Keratinocyte (primary cell): Measurements from ENCODE around the gene PPM1H. TPM values are rescaled to one million over a fixed set of nuclear protein-coding genes. Genes with fewer than 3 reads are reported as not detected.

Source experiments
- DNase-seq: peaks from one replicate; pipeline ENCODE4 v3.0.0-alpha.2; 2011; ENCODE audit warnings: low read depth, missing footprints, low spot score
- FAIRE-seq: peaks from 2 replicates; lab custom pipeline; 2011; peaks lifted over from hg19 to GRCh38; lab: Jason Lieb, UNC
- H2AFZ ChIP-seq: 2 replicates; pipeline ENCODE4 v1.6.0; 2012; ENCODE audit warnings: low read length, control low read depth, inconsistent platforms; ENCODE audit not compliant: control insufficient read depth
- H3K27ac ChIP-seq: 2 replicates; pipeline ENCODE4 v1.5.1; 2011; ENCODE audit warnings: low read length; ENCODE audit not compliant: control insufficient read depth, insufficient read depth
- H3K27me3 ChIP-seq: 3 replicates; pipeline ENCODE4 v1.6.0; 2011; ENCODE audit warnings: low read length; ENCODE audit not compliant: control insufficient read depth, insufficient read depth; ENCODE audit errors: extremely low read depth
- H3K36me3 ChIP-seq, 2 experiments: 2 replicates in 1 of 2; 3 replicates in 1 of 2; pipeline ENCODE4 v1.5.1; 2011; ENCODE audit warnings: low read length in 2 of 2, mild to moderate bottlenecking in 1 of 2; ENCODE audit not compliant: control insufficient read depth in 2 of 2, insufficient read depth in 2 of 2; ENCODE audit errors: extremely low read depth in 1 of 2
- H3K4me1 ChIP-seq: 3 replicates; pipeline ENCODE4 v1.5.1; 2011; ENCODE audit warnings: low read length; ENCODE audit not compliant: control insufficient read depth, insufficient read depth; ENCODE audit errors: extremely low read depth
- H3K4me2 ChIP-seq: 3 replicates; pipeline ENCODE4 v1.6.0; 2011; ENCODE audit warnings: low read depth, low read length; ENCODE audit not compliant: control insufficient read depth, insufficient read depth; ENCODE audit errors: extremely low read depth
- H3K4me3 ChIP-seq, 3 experiments: fragments of 200-600 bp in 1 of 3; sonication (generic) in 1 of 3; 2 replicates in 2 of 3; 3 replicates in 1 of 3; pipeline ENCODE4 v1.5.1; 2011 to 2016; ENCODE audit warnings: low read length in 3 of 3, mild to moderate bottlenecking in 3 of 3, control low read depth in 2 of 3, inconsistent platforms in 1 of 3, low read depth in 1 of 3, mixed read lengths in 1 of 3, mixed run types in 1 of 3, moderate library complexity in 1 of 3; ENCODE audit not compliant: control insufficient read depth in 2 of 3, insufficient read depth in 2 of 3; ENCODE audit errors: extremely low read depth in 1 of 3
- H3K79me2 ChIP-seq: 2 replicates; pipeline ENCODE4 v1.6.0; 2012; ENCODE audit warnings: low read length; ENCODE audit not compliant: control insufficient read depth, insufficient read depth
- H3K9ac ChIP-seq: 3 replicates; pipeline ENCODE4 v1.6.0; 2011; ENCODE audit warnings: low read length; ENCODE audit not compliant: control insufficient read depth, insufficient read depth; ENCODE audit errors: extremely low read depth
- H3K9me1 ChIP-seq: 3 replicates; pipeline ENCODE4 v1.6.0; 2011; ENCODE audit warnings: low read length; ENCODE audit not compliant: control insufficient read depth, insufficient read depth; ENCODE audit errors: extremely low read depth
- H3K9me3 ChIP-seq: 2 replicates; pipeline ENCODE4 v1.5.1; 2012; ENCODE audit warnings: low read depth, low read length; ENCODE audit not compliant: control insufficient read depth
- H4K20me1 ChIP-seq: 3 replicates; pipeline ENCODE4 v1.6.0; 2011; ENCODE audit warnings: low read length; ENCODE audit not compliant: control insufficient read depth, insufficient read depth; ENCODE audit errors: extremely low read depth
- EZH2 ChIP-seq: IDR thresholded peaks from one replicate; pipeline ENCODE4 v1.6.1; 2012; ENCODE audit warnings: inconsistent platforms, mild to moderate bottlenecking, low read length, moderate library complexity
- dilution Hi-C: fragments of 300-500 bp; cut with MboI; formaldehyde crosslinking; loops from one replicate; pipeline ENCODE4 v1.7.0; 2020; ENCODE audit warnings: low sequenced_read_pairs; ENCODE audit not compliant: extremely low pct_ligation_motif_present
- polyA plus RNA-seq, 5 experiments: library from polyadenylated mRNA; depleted of rRNA in 3 of 5; stranded (reverse) in 3 of 5; stranded (forward) in 1 of 5; unstranded in 1 of 5; fragments of >200 nt; gene quantifications; 1 replicate in 1 of 5; 2 replicates in 3 of 5; 3 replicates in 1 of 5; pipeline versions ENCODE4 v1.2.1 to v1.2.3, GENCODE V29; 2011 to 2012; ENCODE audit warnings: missing spikeins in 2 of 5, low read depth in 1 of 5, low replicate concordance in 1 of 5
- TF ChIP-seq, protein P1 (sequence below), 3 experiments: IDR thresholded peaks in 1 of 3; conservative IDR thresholded peaks in 1 of 3; optimal IDR thresholded peaks in 1 of 3; 2 replicates in 2 of 3; 3 replicates in 1 of 3; pipeline versions ENCODE3 to v1.5.1; 2011; ENCODE audit warnings: low read length in 3 of 3, mild to moderate bottlenecking in 3 of 3, moderate library complexity in 2 of 3, control low read depth in 1 of 3, inconsistent platforms in 1 of 3; ENCODE audit not compliant: insufficient read depth in 2 of 3; ENCODE audit errors: extremely low read depth in 1 of 3

Gene PPM1H
- polyA plus RNA-seq, 1 donor (not counting 4 experiments of a cell fraction or from before 2014, with no cell fraction given), result 0.09 TPM

DNA sequence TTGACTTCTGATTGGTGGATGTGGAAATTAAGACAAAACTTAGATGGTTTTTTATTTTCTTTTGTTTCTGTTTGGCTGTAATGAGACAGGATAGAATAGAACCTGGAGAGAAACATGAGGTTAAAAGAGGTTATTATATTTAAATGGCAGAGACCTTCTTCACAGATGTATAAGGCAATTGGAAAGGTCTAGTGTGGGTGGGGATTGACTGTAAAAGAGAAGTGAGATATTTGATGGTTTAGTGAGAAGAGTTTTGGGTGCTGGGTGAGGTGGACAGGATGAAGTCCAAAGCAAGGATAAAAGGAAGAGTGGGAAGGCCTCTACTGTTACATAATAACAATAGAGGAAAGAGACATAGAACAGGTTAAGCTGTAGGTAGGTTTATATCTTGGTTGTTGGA, 43.8 kb upstream of the PPM1H start:
- H3K36me3 ChIP-seq, result no peaks in the 10 kb centered on the region
- dilution Hi-C loops, result no loop called here
- H3K9ac ChIP-seq, result no peak overlapping the region
- no peaks in the 10 kb centered on the region for H3K9me1 ChIP-seq
- H3K27me3 ChIP-seq, result no peaks in the 10 kb centered on the region
- no peak for FAIRE-seq
- H3K4me1 ChIP-seq, result no peaks in the 10 kb centered on the region
- no peaks in the 10 kb centered on the region for H3K9me3 ChIP-seq
- no peaks in the 10 kb centered on the region for H3K79me2 ChIP-seq
- no peak overlapping the region for H3K4me3 ChIP-seq
- H3K4me2 ChIP-seq, result no peak overlapping the region
- no peak overlapping the region for H3K27ac ChIP-seq
- DNase-seq, result no peak
- TF ChIP-seq, protein P1, sequence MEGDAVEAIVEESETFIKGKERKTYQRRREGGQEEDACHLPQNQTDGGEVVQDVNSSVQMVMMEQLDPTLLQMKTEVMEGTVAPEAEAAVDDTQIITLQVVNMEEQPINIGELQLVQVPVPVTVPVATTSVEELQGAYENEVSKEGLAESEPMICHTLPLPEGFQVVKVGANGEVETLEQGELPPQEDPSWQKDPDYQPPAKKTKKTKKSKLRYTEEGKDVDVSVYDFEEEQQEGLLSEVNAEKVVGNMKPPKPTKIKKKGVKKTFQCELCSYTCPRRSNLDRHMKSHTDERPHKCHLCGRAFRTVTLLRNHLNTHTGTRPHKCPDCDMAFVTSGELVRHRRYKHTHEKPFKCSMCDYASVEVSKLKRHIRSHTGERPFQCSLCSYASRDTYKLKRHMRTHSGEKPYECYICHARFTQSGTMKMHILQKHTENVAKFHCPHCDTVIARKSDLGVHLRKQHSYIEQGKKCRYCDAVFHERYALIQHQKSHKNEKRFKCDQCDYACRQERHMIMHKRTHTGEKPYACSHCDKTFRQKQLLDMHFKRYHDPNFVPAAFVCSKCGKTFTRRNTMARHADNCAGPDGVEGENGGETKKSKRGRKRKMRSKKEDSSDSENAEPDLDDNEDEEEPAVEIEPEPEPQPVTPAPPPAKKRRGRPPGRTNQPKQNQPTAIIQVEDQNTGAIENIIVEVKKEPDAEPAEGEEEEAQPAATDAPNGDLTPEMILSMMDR (optimal IDR thresholded peaks at IDR 0.05 in 1 of 3, IDR thresholded peaks at IDR 0.05 in 1 of 3, conservative IDR thresholded peaks at IDR 0.05 in 1 of 3; ENCODE audit: extremely low read depth in 1 of 3, insufficient read depth in 2 of 3, low read length in 3 of 3), result no peak
- TF ChIP-seq EZH2, result no peak
- H2AFZ ChIP-seq, result no peak overlapping the region
- H4K20me1 ChIP-seq, result no peaks in the 10 kb centered on the region

GRCh38 chr12:62977883-62978282, 42.9 kb upstream of the PPM1H start:
- Histone ChIP-seq H3K9me1 (no peaks in the 10 kb centered on the region), H3K4me2 (no peak overlapping the region), H3K27me3 (no peaks in the 10 kb centered on the region), H3K36me3 (no peaks in the 10 kb centered on the region), H4K20me1 (no peaks in the 10 kb centered on the region), H3K9me3 (no peaks in the 10 kb centered on the region), H2AFZ (no peak overlapping the region), H3K79me2 (no peaks in the 10 kb centered on the region), H3K4me3 (no peak overlapping the region), H3K4me1 (no peaks in the 10 kb centered on the region), H3K9ac (no peak overlapping the region), H3K27ac (no peak overlapping the region)
- no peak for DNase-seq
- FAIRE-seq, result no peak
- dilution Hi-C loops, result no loop called here
- TF ChIP-seq, protein P1 (optimal IDR thresholded peaks at IDR 0.05 in 1 of 3, IDR thresholded peaks at IDR 0.05 in 1 of 3, conservative IDR thresholded peaks at IDR 0.05 in 1 of 3; ENCODE audit: extremely low read depth in 1 of 3, insufficient read depth in 2 of 3, low read length in 3 of 3), result no peak
- TF ChIP-seq EZH2, result no peak
